ENCODE results near the gene RANBP17.

The RANBP17 gene

DNA sequence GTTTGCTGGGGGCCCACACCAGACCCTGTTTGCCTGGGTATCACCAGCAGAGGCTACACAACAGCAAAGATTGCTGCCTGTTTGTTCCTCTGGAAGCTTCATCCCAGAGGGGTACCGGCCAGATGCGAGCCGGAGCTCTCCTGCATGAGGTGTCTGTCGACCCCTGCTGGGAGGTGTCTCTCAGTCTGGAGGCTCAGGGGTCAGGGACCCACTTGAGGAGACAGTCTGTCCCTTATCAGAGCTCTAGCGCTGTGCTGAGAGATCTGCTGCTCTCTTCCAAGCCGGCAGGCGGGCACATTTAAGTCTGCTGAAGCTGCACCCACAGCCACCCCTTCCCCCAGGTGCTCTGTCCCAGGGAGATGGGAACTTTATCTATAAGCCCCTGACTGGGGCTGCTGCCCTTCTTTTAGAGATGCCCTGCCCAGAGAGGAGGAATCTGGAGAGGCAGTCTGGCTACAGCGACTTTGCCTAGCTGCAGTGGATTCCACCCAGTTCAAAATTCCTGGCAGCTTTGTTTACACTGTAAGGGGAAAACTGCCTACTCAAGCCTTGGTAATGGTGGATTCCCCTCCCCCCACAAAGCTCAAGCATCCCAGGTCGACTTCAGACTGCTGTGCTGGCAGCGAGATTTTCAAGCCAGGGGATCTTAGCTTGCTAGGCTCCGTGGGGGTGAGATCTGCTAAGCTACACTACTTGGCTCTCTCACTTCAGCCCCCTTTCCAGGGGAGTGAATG lies 241.2 kb downstream of the RANBP17 start:
- no peak for DNase-seq

DNA sequence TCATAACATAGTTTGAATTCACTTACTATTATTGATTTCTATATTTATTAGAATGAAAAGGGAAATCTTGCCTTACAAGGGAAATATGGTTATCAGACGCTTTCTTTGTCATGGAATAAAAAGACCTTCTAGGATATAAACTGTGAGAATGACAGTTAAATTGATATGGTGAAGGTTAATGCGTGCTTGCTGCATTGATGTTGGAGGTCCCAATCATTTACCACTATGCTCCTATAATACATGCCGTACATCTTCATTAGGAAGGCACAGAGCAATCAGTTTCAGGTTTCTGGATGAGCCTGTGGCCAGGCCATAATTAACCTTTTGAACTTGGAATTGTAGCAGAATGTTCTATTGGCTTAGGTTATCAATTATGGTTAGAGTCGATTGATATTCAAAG lies 245.9 kb downstream of the RANBP17 start:
- DNase-seq: no peak

DNA sequence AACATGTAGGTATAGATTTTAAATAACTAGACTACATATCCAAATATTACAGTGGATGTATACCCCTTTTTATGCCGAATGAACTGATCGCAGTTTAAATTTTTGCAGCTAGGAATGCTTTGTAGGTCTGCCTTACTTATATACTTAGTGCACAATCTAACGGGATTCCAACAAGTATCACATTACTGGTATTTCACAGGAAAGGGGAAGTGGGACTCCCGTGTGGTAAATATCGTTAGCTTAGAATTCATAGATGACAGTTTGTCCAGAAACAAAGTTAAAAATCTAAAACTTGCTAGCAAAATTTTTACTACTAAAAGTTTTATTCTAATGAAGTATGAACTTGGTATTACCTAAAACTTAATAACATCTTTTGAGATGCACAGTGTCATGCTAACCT lies 253.7 kb downstream of the RANBP17 start:
- DNase-seq: no peak

DNA sequence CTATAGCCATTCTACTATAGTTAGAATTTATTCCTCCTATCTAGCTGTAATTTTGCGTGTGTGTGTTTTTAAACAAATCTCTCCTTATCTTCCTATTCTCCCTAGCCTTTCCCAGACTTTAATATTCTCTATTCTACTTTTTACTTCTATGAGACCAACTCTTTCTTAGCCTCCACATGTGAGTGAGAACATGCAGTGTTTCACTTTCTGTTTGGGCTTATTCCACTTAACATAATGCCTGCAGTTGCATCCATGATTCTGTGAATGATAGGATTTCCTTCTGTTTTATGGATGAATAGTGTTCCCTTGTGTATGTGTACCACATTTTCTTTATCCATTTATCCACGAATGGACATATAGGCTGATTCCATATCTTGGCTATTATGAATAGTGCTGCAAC lies 254.9 kb downstream of the RANBP17 start:
- no peak for DNase-seq

DNA sequence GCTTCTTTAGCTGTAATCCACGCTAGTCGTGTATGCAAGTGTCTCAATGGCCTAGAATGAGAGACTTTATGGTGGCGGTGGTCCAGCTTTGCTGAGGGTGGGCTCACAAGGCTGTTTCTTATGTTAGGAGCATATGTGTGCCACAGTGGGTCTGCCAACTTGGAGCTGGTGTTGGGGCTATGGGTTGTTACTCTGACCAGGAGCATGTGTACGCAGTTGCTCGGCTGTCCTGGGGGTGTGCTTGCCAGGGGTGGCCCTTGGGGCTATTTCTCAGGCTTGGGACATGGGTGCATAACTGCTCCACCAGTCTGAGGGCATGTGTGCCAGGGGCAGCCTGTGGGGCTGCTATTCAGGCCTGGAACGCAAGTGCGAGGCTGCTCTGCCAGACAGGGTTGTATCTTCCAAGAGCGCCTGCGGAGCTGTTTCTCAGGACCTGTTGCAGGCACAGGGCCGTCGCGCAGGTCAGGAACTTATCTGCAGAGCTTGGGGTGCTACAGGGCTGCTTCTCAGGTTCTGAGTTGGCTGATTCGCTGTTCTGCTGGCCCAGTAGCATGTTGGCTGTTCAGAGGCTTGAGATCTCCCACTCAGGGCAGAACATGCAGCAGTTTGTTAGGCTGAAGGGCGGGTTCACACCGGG lies 259.3 kb downstream of the RANBP17 start:
- no peak for DNase-seq

DNA sequence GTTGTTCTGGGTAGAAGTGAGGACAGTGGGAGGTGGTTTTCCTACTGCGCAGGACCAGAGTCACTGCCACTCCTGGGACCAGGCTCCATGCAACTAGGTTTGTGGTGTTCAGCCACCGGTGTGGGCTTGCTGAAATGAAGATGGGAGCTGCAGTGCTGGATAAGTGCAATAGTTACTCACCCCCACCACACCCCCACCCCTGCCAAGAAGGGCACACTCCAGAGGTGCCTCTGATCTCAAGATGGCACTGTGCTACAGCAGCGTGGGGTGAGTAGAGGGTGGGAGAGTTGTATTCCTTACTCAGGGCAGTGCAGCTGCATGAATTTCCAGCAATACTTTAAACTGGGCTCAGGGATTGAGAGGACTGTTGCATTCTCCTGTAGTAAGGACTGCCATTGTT lies 259.8 kb downstream of the RANBP17 start:
- DNase-seq: no peak

DNA sequence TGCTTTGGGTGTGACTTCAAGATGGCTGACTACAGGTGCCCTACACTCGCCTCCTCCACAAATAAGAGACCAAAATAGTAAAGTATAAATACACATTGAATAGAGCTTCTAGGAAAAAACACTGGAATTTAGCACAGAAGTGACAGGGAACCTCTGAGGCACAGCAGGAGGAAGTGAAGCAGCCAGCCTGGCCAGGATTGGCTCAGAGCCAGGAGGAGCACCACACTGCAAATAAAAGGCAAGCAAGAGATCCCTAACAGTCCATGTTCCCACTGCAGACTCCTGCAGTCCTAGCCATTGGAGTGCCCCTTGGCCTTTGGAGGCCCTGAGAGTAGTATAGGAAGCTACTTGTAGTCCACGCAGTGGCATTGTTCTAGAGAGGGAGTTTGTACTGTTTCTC lies 260.6 kb downstream of the RANBP17 start:
- no peak for DNase-seq

DNA sequence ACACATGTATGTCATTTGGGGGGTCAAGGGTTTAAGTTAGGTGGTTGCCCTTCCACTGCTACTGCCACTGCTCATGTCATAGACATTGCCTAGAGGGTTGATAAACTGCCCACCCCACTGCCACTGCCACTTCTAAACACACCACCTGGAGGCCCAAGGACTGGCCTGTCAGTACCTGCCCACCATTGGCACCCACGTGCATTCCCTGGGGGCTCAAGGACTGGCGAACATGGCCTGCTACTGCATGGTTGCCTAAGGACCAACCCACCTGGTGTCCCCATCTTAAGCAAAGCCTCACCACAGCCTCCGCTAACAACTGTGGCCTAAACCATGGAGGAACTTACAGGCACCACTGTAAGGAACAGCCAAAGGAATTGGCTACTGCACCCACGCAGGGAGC lies 261.6 kb downstream of the RANBP17 start:
- no peak for DNase-seq

DNA sequence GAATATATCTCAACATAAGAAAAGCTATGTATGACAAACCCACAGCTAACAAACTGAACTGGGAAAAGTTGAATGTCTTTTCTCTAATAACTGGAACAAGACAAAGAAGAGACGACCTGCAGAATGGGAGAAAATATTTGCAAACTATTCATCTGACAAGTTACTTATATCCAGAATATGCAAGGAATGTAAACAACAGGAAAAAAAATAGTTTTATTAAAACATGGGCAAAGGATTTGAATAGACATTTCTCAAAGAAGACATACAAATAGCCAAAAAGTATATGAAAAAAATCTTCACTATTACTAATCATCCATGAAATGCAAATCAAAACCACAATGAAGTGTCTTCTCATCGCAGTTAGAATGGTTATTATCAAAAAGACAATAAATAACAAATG lies 265.5 kb downstream of the RANBP17 start:
- no peak for DNase-seq

DNA sequence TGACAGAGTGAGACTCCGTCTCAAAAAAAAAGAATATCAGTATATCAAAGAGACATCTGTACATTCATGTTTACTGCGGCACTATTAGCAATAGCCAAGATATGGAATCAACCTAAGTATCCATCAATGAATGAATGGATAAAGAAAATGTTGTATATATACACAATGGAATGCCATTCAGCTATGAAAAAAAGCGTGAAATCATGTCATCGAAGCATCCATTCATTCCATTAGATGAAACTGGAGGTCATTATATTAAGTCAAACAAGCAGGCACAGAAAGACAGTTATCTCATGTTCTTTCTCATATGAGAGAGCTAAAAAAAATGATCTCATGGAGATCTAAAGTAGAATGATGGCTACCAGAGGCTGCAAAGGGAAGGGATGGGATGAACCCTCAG lies 266.3 kb downstream of the RANBP17 start:
- no peak for DNase-seq

DNA sequence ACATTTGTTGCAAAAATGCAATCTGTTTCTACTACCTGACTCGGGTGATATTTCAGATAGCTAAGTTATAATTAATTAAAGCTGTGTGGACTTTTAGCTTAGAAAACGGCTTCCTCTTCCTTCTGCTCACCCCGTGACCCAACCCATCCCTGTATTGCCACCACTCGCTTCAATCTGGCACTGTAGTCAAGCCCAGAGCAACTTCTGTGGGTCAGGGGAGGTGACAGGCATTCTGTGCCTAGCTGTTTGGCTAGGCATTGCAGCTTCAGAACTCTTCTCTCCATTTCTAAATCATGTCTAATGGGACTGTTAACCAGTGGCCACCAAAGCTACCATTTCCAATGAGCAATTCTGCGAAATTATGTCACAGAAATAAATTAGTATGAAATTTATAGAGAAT lies 267.5 kb downstream of the RANBP17 start:
- no peak for DNase-seq

DNA sequence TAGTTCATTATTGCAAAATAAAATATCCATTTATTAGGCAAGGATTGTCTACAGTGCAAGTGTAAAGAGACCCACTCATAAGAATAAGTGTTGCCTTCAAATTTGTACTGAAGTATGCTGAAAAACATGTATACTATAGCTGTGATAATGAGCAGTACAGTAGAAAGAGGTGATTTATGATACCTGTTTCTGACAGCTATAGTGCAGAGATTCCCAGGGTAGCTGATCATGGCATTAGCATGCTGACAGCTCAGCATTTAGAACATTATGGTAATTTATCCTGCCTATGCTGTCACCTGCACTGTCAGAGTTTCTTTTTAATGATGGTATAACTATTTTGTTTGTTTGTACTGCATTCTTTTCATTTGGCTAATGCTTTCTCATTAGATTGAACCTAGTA lies 269.7 kb downstream of the RANBP17 start:
- DNase-seq: no peak

DNA sequence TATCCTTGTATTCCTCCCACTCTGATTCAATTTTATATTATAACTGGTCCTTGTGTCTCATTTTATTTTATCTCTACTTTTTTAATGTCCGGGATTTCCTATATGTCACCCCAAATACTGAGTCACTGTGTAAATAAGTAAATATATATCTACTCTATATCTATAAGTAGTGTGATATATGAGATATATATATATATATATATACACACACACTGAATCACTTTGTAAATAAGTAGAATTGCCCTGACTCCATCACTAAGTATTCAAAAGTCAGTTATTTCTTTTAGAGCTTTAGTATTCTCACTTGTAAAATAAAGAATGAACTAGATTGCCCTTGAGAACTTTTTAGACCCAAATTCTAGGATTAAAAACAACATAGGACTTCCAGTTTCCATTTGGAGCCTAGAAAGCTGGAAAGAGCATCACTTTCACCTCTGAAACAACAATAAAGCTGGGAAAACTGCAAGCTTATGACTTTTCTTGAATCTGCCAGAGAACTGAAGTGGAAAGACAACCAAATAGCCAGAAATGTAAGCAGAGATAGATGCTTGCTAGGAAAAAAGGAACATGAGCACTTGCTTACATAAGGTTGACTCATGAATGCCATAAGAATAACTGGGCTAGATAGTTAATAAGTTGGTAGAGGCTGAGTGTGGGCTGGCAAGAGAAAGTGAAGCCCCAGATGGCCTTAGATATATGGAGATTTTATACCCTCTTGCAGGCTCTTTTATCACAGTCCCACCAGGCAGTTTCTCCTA lies 276.1 kb downstream of the RANBP17 start:
- peak; percentile 3 for DNase-seq

DNA sequence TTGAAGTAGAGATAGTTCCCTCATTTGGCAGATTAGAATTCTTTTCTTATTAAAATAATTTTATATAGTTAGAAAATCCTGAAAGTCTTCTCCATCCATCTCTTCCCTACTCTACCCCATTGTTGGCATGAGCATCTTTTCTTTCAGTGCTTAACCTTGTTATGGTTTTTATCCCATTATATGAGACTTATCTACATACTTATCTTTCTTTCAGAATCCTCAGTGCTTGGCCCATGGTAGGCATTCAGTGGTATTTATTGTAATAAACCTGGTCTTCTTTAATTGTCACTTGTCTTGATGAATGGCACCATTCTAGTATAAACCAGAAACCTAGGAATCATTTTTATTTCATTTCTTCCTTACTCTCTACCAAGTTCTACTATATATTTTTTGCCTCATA lies 277.4 kb downstream of the RANBP17 start:
- no peak for DNase-seq

DNA sequence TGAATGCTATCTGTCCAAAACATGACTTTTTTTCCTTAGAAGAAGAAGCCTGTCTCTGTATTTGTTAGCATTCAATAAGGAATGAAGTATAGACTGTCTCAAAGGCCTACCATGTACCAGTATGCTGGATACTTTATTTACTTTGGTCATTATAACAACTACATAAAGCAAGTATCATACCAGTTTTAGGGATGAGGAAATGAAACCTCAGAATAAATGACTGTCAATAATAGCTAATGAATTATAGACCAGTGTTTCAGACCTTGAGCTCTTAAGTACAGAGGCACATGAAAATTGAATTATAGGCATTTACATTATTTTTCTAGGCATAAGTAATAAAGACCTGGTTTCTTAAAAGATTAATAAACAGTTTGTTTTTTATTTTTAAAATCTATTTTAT lies 280.8 kb downstream of the RANBP17 start:
- DNase-seq: no peak

DNA sequence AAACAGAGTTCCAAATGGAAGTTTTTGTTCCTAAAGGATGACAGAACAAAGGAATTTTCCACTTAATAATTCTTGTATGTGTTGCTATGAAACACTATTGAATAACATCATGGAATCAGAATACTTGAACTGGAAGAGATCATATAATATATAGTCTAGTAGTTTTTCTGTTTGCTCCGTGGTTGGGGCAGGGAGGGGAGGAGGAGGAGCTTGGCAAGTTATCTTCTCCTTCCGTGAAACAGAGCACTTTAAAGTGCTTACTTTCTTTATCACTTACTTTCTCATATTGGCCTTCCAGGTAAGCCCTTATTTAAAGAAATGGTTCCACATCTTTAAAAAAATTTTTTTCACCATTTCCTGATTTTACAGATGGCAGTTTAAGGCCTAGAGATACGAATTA lies 281.4 kb downstream of the RANBP17 start:
- no peak for DNase-seq

DNA sequence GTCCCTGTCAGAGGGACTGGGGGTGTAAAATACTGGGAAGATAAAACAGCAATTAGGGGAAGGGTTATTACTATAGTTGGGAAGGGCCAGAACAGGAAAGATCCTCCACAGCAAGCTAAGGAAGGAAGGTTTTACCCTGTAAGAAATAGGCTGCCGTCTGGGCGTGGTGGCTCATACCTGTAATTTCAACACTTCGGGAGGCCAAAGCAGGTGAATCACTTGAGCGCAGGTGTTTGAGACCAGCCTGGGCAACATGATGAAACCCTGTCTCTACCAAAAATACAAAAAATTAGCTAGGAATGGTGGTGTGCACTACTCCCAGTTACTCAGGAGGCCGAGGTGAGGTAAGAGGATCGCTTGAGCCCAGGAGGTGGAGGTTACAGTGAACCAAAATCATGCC lies 282.1 kb downstream of the RANBP17 start:
- no peak for DNase-seq

DNA sequence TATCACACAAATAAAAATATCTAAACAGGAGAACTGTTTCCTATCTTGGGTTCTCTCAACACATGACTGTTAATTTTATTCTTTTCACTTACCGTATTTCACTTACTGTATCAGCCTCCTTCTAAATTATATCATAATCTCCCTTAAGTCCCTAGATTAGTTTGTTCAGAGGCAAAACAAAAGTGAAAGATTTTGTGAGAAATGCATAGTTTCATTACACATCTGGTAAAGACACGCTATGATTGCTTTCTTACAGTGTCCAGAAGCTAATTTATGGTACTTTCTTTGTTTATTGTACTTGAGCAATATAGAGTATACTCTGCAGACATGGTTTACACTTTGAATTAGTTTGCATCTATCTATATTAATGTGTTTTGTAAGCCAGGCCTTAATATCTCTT lies 287.5 kb downstream of the RANBP17 start:
- DNase-seq: no peak

DNA sequence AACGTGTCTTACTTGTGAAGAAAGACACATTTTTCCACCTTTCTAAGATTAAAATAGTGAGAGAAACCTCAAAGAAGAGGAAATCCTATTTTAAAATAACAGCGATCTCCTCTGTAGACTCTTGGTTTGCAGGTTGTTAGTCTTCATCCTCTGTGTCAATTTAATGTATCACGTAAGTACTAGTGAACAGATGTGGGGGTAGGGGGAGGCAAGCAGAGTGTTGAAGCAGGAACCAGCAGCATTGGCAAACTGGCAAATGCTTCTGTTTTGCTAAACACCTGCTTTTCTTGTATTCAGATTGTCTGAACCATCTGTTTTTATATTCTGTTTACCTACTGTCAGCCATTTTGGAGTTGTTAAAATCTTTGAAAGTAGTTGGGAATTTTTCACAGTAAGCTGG lies 288.0 kb downstream of the RANBP17 start:
- DNase-seq: no peak

DNA sequence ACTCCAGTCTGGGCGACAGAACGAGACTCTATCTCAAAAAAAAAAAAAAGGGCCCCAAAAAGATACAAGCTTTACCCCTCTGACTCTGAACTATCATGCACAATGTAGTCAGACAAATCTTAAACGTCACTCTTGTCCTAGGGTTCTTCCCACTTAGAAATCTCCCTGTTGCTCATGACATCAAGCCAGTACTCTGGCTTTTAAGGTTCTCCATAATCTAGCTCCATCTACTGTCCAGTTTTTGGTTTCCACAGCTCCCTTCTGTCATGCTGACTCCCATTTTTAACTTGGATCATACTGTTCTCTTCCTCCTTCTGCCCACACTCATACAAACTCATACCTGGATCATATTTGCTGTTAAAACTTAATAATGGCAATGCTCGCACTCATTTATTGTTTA lies 290.6 kb downstream of the RANBP17 start:
- DNase-seq: no peak

DNA sequence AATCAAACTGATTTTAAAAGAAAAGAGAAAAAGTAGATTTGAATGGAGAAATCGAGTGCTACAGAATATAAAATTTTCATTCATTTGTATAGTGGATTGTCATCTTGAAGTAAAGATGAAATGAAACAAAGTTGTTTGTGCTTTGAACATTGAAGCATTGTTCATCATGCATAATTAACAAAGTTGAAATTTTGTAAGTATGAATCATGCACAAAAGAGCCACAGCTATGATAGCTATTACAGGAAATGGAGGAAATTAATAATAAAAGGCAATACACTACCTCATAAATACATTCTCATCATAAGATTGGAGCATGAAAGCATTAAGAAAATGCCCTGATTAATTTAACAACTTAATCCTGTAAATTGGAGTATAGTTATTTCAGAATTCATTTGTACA lies 293.8 kb downstream of the RANBP17 start:
- DNase-seq: no peak

DNA sequence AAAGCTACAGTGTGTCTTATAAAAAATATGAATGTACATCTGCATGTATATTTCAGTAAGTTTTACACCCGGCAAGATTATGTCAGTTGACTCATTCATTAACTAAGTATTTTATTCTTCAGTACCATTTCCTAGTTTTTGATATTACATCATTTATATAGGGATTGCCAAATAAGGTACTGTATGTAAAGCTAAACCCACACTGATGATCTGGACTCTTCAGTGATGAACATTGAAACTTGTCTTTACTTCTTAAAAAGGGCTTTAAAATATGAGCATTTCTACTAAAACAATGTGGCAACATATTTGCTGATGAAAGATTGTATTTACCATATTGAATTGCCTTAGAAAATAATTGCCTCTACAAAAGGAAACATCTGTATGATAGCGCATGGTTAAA lies 295.5 kb downstream of the RANBP17 start:
- DNase-seq: no peak

DNA sequence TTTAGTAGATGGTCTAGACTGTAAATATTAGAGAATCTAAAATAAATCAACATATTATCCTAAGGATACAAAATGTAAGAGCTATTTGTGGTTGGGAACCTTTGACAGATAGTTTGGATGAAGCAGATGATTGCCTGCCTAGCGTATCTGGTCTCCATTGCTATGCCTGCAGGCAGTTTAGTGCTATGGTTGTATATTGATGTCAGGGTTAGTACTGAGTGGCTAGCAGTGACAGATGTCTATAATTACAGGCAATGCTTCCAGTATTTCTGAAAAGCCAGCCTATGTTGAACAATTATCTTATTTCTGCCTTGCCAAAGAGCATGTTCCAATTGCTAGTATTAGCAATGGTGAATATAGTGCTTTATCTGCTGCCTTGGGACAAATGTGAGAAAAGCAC lies 296.0 kb downstream of the RANBP17 start:
- DNase-seq: no peak

DNA sequence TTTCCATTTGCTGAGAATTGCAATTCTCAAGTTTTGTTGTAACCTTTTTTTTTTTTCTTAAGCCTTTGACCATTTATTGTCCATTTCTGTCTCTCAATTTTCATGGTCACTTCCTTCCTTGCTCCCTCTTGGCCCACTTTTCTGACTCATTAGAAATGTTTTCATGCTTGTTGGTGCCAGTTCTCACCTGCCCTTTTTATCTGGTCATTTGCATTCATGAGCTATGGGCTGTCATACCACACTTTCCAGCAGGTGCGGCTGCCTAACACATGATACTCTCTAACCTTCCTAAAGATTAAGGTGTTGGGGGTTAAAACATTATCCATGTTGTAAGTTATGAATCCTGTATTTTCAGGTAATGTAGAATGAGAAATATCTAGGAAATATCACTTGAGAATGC lies 296.8 kb downstream of the RANBP17 start:
- DNase-seq: no peak
